UCSD-AML1 (cell line): Measurements from ENCODE around the gene CPM.
"Not testable (repeated sequence)": the region's sequence is repeated elsewhere in the genome, so short reads cannot be mapped to it uniquely, and the experiment has no call there.

Experiments used
- DNase-seq: peaks from one replicate; lab custom pipeline; 2025; ENCODE audit not compliant: unreplicated experiment; lab: John Stamatoyannopoulos, UW

CPM gene

DNA sequence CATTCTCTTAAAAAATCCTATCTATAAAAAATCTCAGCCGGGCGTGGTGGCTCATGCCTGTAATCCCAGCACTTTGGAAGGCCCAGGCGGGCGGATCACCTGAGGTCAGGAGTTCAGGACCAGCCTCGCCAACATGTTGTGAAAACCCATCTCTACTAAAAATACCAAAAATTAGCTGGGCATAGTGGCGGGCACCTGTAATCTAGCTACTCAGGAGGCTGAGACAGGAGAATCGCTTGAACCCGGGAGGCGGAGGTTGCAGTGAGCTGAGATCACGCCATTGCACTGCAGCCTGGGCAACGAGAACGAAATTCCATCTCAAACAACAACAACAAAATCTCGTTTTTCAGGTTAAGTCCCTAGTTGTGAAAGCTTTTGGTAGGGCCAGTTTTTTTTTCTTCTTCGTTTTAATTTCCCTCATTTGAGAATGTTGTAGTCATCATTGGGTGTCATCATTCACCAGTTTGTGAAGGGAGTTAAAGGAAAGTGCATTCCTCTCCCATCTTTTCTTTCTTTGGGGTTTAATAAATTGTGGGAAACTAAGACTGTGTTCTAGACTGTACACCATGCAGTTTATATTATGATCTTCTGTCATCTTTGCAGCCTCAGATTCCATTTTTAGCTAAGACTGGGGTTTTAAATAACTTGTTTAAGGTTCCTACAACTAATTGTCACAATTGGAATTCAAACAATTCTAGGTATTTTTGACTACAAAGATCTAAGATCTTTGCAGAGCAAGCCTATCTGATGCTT, 101.0 kb downstream of the CPM start:
- no peak for DNase-seq

DNA sequence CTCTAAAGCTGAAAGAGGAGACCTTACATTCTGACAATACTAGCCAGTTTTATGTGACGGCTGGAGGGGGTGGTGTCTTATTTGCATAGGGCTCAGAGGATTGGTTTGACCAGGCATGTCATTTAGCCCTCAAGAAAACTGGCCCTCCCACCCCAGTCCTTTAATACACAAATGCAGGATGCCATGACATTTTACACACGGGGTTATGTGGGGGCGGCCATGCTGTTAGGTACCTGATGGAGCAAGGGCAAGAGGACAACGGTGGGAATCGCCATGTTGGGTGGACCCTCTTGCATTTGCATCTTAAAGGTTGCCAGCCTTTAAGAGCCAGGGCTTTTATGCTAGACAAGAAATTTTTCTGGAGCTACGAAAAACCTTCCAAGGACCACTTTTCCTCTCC, 101.7 kb downstream of the CPM start:
- DNase-seq, result no peak

DNA sequence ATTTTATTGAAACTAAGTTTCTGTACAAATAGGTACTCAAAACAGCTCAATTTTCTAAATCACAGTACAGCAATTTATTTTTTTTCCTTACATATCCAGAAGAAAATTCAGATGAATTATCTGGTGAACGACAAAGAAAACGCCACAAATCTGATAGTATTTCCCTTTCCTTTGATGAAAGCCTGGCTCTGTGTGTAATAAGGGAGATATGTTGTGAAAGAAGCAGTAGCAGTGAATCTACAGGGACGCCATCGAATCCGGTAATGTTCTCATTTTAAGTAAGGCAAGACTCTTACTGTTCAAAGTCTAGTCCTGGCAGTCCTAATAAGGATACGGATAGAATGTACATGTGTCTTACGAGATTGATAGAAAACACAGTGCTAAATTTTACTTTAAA, 104.3 kb downstream of the CPM start:
- no peak for DNase-seq

DNA sequence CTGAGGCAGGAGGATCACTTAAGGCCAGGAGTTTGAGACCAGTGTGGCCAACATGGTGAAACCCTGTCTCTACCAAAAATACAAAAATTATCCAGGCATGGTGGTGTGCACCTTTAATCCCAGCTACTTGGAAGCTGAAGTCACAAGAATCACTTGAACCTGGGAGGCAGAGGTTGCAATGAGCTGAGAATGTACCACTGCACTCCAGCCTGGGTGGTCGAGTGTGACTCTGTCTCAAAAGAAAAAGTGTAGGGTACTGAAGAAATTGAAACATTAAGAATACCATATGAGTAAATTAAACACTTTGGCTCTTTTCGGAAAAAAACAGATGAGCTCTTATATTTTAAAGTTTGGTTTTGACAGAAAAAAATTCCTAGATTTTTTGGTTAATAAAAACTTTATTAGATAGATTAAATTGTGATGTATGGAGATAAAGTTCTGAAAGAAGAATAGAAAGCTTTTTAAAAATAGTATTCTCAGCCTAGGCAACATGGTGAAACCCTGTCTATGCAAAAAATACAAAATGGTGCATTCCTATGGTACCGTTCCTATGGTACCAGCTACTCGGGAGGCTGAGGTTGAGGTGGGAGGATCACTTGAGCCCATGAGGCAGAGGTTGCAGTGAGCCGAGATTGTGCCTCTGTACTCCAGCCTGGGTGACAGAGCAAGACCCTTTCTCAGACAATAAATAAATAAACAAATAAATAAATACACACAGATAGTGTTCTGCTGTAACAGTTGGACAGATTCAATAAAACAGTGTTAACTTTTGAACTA, 104.9 kb downstream of the CPM start:
- DNase-seq, result no peak

DNA sequence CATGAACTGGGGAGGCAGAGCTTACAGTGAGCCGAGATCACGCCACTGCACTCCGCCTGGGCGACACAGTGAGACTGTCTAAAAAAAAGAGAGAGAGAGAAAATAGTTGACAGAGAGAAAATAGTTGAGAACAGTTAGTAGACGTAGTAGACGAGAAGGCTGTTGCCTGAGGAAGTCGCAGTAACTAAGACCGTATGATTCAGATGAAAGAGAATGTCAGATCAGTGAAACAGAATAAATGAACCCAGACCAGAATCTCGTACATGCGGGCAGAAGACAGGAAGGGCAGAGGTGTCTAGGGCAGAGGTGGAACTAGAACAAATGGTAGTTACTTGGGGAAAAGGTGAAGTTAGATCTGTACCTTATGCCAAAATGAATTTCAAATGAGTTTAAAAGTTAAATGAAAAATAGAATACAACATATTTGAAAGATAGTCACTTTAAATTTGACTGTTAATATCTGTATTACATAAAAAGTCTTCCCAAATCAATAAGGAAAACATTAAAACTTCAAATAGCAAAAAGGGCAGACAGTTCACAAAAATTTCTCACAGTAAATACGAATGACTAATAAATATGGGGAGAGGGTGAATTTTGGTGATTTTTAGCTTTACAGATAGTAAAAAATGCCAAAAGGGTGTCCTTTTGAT, 107.3 kb downstream of the CPM start:
- no peak for DNase-seq

DNA sequence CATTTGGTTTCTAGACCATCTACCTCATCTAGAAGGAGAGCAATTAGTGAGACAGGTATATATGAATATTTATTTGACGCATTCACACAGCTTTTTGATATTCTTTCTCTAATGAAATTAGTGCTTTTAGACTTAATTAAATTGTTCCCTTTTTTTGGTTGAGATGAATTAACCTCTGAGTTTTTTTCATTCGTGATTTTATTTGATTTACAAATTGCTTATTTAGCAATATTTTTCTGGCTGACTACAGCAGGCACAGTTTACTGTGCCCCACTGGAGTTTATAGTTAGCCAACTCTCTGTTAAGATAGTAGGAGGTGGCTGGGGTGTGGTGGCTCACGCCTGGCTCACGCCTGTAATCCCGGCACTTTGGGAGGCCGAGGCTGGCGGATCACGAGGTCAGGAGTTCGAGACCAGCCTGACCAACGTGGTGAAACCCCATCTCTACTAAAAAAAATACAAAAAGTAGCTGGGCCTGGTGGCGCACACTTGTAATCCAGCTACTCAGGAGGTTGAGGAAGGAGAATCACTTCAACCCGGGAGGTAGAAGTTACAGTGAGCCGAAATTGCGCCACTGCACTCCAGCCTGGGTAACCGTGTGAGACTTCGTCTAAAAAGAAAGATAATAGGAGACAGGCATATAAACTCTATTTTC, 108.2 kb downstream of the CPM start:
- DNase-seq, result no peak

DNA sequence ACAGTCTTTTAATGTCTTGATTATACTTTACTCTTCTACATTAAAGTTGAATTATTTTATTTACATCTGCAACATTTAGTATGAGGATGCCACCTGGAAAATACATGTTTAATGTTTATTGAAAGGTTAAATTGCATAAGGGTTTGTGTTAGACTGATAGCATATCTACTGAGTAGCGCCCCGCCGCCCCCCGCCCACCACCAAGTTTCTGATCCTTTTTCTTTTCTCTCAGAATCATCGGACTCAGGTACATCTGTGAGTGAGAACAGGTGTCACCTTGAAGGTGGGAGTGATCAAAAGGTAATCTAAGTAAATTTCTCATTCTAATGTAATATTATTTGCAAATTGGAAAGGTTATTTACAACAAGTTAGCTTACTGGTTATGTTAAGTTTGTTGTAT, 108.8 kb downstream of the CPM start:
- DNase-seq, result no peak

DNA sequence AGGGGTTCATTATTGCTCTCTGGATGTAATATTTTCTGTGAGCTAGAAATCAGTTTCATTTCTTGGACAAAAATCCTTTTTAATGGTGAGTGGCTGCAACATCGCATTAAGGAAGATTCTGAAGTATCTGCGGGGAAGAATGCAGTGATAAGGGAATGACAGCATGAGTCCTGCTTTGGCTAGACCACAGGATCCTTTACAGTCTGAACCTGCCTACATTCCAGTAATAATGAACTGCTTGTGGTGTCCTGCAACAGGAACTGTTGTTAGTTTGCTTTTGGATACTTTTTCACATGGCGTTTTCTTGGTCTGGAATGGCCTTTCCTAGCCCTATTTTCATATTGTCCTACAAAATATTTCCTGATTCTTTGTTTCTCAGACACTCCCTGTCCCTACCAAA, 109.3 kb downstream of the CPM start:
- DNase-seq, result no peak

DNA sequence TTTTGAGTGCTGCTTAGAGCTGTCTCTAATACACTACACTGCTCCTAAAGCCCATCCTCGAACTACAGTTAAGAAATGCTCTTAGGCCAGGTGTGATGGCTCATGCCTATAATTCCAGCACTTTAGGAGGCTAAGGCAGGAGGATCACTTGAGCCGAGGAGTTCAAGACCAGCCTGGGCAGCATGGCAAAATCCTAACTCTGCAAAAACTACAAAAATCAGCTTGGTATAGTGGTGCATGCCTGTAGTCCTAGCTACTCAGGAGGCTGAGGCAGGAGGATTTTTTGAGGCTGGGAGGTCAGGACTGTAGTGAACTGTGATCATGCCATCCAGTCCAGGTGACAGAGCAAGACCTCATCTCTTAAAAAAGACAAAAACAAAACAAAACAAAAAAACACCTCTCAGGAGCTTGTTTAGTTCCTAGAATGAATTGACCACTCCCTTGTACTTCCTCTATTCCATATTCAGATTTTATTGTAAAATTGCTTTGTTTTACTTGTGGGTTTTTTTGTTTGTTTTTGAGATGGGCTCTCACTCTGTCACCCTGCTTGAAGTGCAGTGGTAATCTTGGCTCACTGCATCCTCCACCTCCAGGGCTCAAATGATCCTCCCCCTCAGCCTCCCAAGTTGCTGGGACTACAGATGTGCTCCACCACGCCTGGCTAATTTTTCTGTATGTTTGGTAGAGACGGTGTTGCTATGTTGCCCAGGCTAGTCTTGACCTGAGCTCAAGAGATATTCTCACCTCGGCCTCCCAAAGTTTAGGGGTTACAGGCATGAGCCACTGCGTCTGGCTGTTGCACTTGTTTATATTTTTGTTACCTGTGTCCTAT, 111.4 kb downstream of the CPM start:
- DNase-seq, result no peak

DNA sequence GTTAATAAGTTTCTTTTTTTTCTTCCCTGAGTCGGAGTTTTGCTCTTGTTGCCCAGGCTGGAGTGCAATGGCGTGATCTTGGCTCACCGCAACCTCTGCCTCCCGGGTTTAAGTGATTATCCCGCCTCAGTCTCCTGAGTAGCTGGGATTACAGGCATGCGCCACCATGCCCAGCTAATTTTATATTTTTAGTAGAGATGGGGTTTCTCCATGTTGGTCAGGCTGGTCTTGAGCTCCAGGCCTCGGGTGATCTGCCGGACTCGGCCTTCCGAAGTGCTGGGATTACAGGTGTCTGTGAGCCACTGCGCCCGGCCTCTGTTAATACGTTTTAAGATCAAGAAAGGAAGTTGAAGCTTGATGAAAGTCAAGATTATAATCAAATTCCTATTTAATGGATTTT, 113.5 kb downstream of the CPM start:
- not testable (repeated sequence) for DNase-seq

DNA sequence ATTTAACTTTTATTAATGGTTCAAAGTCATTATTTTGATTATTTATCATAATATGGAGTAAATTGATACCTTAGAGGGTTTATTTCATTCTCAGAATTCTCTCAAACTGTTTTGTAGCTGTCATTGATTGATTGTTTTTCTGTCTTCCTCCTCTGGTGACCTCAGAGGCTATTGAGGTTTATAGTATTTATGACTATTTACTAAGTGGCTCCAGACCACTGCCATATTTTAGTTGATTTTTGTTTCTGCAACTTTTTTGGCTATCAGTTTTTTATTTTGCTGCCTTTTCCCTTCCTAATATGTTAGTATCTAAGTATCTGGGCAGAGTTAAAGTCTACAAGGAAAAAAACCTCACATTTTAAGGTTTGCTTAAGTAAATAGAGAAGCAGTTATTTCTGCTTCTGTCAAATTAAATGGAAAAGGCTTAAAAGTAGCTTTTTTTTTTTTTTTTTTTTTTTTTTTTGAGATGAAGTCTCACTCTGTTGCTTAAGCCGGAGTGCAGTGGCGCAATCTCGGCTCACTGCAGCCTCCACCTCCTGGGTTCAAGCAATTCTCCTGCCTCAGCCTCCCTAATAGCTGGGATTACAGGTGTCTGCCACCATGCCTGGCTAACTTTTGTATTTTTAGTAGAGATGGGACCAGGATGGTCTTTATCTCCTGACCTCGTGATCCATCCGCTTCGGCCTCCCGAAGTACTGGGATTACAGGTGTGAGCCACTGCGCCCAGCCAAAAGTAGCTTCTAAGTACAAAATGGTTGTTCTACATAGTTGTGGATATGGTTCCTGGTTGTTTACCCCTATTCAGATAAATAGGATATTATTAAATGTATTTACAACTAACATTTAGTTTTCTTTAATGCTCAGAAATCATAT, 116.8 kb downstream of the CPM start:
- DNase-seq, result no peak

DNA sequence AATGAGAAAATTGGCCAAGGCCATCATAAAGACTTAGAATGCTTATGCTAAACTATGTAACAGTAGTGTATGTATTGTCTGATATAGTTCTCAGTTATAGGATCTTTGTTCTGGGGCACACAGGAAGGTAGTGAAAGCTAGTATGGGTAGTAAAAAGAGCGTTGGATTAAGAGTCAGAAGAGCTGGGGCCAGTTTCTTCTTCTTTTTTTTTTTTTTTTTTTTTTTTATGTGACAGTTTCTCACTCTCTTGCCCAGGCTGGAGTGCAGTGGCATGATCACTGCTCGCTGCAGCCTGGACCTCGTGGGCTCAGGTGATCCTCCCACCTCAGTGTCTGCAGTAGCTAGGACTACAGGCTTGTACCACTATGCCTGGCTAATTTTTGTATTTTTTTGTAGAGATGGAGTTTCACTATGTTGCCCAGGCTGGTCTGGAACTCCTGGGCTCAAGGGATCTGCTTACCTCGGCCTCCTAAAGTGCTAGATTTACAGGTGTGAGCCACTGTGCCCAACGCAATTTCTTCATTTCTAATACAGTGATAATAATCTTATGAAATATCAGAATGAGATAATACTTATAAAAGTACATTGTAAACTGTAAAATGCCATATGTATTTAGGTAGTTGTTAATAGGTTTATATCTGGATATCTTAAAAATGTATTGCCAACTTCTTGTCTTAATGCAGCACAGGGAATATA, 117.6 kb downstream of the CPM start:
- DNase-seq, result no peak

DNA sequence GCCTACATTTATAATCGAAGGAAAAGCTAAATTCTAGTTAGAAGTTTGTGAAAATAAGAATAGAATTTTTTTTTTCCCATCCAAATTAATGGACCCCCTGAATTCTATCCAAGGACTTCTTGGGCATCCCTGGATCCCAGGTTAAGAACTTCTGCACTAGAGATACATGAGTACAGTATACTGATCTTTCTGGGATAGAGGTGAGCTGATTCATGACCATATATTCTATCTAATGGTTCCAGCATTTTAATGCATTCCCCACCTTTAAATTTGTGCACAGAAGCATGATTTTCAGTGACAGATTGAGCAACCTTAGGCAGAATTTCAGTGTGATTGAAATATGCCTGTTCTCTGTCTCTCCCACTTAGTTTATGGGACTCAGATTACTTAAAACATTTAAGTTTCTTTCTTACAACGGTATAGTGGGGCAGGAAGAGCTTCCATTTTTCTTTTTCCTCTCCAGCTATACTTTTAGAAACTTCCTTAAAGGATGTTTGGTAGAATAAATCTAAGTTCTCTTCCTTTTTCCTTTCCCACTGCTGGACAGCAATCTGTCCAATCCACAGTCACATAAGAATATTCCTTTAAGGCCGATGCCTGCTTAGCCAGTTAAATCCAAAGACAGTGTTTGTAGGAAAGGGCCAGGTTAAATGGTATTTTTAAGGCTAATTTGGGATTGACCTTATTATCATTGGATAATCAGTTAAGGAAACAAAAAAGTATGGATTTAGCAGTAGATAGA, 118.3 kb downstream of the CPM start:
- no peak for DNase-seq

DNA sequence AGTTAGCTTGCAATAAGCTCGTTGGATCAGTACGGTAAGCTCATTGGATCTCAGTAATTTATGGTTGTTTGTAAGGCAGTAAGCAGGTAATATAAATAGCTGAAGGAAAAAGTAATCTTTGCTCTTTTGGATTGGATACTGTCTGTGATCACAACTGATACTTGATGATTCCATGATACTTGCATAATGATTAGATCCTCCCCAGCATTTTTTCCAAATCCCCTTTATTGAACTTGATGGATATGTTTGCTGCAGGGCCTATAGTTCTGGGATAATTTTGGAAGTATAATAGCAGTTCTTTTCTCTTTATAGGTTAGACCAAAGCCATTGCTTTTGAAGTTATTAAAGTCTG, 119.8 kb downstream of the CPM start:
- DNase-seq, result no peak

DNA sequence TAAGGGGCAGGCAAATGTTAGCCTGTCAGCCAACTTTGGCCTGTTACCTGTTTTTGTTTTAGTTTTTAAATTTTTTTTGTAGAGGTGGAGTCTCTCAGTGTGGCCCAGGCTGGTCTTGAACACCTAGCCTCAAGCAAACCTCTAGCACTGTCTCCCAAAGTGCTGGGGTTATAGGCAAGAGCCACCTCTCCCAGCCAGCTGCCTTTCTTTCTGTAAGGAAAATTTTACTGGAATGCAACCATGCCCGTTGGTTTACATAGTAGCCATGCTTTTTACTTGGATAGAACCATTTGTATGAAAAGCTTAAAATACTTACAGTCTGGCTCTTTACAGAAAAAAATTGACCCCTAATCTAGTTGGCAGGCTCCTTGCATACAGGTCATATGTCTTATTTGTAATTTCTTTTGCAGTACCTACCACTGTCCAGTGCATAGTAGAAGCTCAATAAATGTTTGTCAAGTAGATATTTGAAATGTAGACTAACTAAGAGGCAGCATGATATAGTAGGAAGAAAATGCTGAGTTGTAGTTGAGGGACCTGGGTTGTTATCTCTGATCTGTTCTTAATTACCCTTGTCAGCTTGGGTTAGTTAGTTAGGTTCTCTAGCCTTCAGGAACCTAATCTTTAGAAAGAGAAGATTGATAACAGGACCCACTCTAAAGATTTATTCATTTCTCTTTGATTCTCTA, 120.3 kb downstream of the CPM start:
- DNase-seq, result no peak

DNA sequence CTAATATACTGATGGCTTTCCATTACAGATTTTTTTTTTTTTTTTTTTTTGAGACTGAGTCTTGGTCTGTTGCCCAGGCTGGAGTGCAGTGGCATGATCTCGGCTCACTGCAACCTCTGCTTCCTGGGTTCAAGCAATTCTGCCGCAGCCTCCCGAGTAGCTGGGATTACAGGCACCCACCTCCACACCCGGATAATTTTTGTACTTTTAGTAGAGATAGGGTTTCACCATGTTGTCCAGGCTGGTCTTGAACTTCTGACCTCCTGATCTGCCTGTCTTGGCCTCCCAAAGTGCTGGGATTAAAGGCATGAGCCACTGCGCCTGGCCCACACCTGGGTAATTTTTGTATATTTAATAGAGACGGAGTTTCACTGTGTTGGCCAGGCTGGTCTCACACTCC, 121.4 kb downstream of the CPM start:
- not testable (repeated sequence) for DNase-seq

DNA sequence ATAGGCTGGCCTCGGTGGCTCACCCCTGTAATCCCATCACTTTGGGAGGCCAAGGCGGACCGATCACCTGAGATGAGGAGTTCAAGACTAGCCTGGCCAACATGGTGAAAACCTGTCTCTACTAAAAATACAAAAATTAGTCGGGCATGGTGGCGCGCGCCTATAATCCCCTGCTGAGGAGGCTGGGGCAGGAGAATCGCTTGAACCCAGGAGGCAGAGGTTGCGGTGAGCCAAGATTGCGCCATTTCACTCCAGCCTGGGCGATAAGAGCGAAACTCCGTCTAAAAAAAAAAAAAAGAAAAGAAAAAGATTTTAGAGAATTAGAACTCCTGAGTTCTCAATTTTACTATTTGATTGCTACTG, 123.0 kb downstream of the CPM start:
- DNase-seq, result not testable (repeated sequence)
